GM06990 (cell line): ENCODE measurements around the gene PYCARD.
A peak's percentile ranks its signal among the peaks of the same experiment; 100 is the strongest.
"Not testable (repeated sequence)": the region's sequence is repeated elsewhere in the genome, so short reads cannot be mapped to it uniquely, and the experiment has no call there.

Experiments
- DNase-seq: peaks from one replicate; pipeline ENCODE4 v3.0.0-alpha.2; 2011; ENCODE audit not compliant: insufficient read length; ENCODE audit errors: extremely low read depth
- H3K27me3 ChIP-seq: replicated peaks from 2 replicates; pipeline ENCODE4 v1.6.0; 2011; ENCODE audit warnings: low read length; ENCODE audit not compliant: control insufficient read depth, insufficient read depth
- H3K36me3 ChIP-seq: 2 replicates; pipeline ENCODE4 v1.5.1; 2011; ENCODE audit warnings: low read length; ENCODE audit not compliant: control insufficient read depth, insufficient read depth
- H3K4me3 ChIP-seq: replicated peaks from 2 replicates; pipeline ENCODE4 v1.5.1; 2011; ENCODE audit warnings: low read depth, mild to moderate bottlenecking, control low read depth, low read length
- CTCF ChIP-seq: IDR thresholded peaks from 2 replicates; pipeline ENCODE4 v1.5.1; 2011; ENCODE audit warnings: low read length, control low read depth, mild to moderate bottlenecking, inconsistent platforms; ENCODE audit not compliant: insufficient read depth, poor library complexity, severe bottlenecking

Gene PYCARD

GRCh38 chr16:31206776-31207175, 4.2 kb upstream of the PYCARD start:
- Histone ChIP-seq H3K36me3 (no peaks in the 10 kb centered on the region), H3K27me3 (no peaks in the 10 kb centered on the region), H3K4me3 (no peak overlapping the region)
- no peak for DNase-seq
- no peak for TF ChIP-seq CTCF

- DNase-seq, result no peak
- no peak overlapping the region for H3K4me3 ChIP-seq
- 0 out of 2 replicates have a peak, but pooled peaks cover 1% of the 10 kb centered on the region for H3K36me3 ChIP-seq
- TF ChIP-seq CTCF, result no peak
- no peaks in the 10 kb centered on the region for H3K27me3 ChIP-seq
Observed at GRCh38 chr16:31204871-31205666, 2.5 kb upstream of the PYCARD start.

GRCh38 chr16:31201582-31202413, 762 bp downstream of the PYCARD start:
- Histone ChIP-seq H3K27me3 (no peaks in the 10 kb centered on the region), H3K36me3 (peaks cover 4% of the 10 kb centered on the region), H3K4me3 (peak overlapping the region; percentile 85)
- DNase-seq, result no peak
- no peak for TF ChIP-seq CTCF

GRCh38 chr16:31200821-31201568, 1.6 kb downstream of the PYCARD start:
- peak; percentile 14 for TF ChIP-seq CTCF
- H3K36me3 ChIP-seq, result peaks cover 6% of the 10 kb centered on the region
- no peak for DNase-seq
- H3K27me3 ChIP-seq, result no peaks in the 10 kb centered on the region
- peak overlapping the region; percentile 85 for H3K4me3 ChIP-seq

- H3K27me3 ChIP-seq, H3K36me3 ChIP-seq, H3K4me3 ChIP-seq, DNase-seq: not testable (repeated sequence)
Observed at GRCh38 chr16:31200111-31200510, 2.4 kb downstream of the PYCARD start.
